ENCODE measurements around the gene NFKBIZ.
"Not testable (repeated sequence)": the region's sequence is repeated elsewhere in the genome, so short reads cannot be mapped to it uniquely, and the experiment has no call there.

NFKBIZ gene

DNA sequence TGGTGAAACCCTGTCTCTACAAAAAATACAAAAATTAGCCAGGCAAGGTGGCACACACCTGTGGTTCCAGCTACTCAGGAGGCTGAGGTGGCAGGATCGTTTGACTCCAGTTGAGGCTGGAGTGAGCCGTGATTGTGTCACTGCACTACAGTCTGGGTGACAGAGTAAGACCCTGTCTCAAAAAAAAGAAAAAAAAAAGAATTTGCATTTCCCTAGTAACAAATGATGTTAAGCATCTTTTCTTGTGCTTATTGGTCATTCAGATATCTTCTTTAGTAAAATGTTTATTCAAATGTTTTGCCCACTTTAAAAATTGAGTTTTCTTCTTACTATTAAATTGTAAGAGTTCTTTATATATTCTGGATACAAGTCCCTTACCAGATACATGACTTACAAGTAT, 48.7 kb downstream of the NFKBIZ start:
- TF ChIP-seq, protein P1, sequence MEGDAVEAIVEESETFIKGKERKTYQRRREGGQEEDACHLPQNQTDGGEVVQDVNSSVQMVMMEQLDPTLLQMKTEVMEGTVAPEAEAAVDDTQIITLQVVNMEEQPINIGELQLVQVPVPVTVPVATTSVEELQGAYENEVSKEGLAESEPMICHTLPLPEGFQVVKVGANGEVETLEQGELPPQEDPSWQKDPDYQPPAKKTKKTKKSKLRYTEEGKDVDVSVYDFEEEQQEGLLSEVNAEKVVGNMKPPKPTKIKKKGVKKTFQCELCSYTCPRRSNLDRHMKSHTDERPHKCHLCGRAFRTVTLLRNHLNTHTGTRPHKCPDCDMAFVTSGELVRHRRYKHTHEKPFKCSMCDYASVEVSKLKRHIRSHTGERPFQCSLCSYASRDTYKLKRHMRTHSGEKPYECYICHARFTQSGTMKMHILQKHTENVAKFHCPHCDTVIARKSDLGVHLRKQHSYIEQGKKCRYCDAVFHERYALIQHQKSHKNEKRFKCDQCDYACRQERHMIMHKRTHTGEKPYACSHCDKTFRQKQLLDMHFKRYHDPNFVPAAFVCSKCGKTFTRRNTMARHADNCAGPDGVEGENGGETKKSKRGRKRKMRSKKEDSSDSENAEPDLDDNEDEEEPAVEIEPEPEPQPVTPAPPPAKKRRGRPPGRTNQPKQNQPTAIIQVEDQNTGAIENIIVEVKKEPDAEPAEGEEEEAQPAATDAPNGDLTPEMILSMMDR (IDR thresholded peaks at IDR 0.05; ENCODE audit: low read depth, low read length), result no peak
- no peaks in the 10 kb centered on the region for H3K27me3 ChIP-seq (ENCODE audit: insufficient read depth, low read depth, severe bottlenecking)
- H3K4me3 ChIP-seq (ENCODE audit: low read depth, low read length), result no peak overlapping the region
- DNase-seq, result no peak
- H3K9me3 ChIP-seq (ENCODE audit: severe bottlenecking), result no peaks in the 10 kb centered on the region
- no peak overlapping the region for H3K27ac ChIP-seq
- no peaks in the 10 kb centered on the region for H3K36me3 ChIP-seq

DNA sequence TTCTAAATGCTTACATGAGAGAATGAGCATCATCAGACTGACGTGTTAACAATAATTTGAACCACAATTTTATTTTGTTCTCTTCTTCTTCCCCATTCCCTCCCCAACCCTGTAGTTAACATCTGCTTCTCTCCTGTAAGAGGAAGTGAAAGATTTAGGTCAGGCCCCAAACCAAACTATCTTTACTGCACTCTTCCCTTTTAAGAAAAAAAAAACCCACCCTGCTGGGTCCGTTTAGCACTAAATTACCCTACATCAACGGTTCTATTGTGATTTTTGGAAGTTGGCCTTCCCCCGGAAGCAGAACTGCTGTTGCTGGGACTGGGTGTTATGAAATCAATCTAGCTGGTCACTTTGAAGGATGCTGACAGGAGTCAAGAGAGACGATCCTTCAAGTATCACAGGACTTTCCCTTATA, 49.4 kb downstream of the NFKBIZ start:
- Histone ChIP-seq H3K9me3 (ENCODE audit: severe bottlenecking) (no peaks in the 10 kb centered on the region), H3K27me3 (ENCODE audit: insufficient read depth, low read depth, severe bottlenecking) (no peaks in the 10 kb centered on the region), H3K36me3 (no peaks in the 10 kb centered on the region), H3K27ac (no peak overlapping the region), H3K4me3 (ENCODE audit: low read depth, low read length) (no peak overlapping the region)
- TF ChIP-seq, protein P1 (IDR thresholded peaks at IDR 0.05; ENCODE audit: low read depth, low read length), result no peak
- no peak for DNase-seq

DNA sequence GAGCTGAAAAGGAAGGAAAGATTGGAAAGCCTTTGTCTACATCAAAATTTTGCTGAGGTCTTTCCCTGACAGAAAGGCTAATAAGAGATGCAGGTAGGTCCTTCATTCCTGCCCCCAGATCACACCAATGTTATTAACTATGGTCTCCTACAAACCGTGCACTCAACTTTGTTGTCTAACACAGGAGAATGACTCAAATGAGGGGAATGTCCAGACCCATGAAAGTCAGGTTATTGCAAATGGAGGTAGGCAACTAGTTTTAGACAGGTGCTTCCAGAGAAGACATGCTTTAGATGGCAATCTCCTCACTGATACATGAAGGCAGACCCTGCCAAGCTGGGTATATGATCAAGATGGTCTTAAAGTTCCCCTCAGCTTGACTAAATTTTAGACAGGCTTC, 51.0 kb downstream of the NFKBIZ start:
- H3K27ac ChIP-seq, result no peak overlapping the region
- H3K27me3 ChIP-seq (ENCODE audit: insufficient read depth, low read depth, severe bottlenecking), result no peaks in the 10 kb centered on the region
- H3K4me3 ChIP-seq (ENCODE audit: low read depth, low read length), result no peak overlapping the region
- H3K36me3 ChIP-seq, result no peaks in the 10 kb centered on the region
- no peaks in the 10 kb centered on the region for H3K9me3 ChIP-seq (ENCODE audit: severe bottlenecking)
- DNase-seq, result no peak
- TF ChIP-seq, protein P1 (IDR thresholded peaks at IDR 0.05; ENCODE audit: low read depth, low read length), result no peak

DNA sequence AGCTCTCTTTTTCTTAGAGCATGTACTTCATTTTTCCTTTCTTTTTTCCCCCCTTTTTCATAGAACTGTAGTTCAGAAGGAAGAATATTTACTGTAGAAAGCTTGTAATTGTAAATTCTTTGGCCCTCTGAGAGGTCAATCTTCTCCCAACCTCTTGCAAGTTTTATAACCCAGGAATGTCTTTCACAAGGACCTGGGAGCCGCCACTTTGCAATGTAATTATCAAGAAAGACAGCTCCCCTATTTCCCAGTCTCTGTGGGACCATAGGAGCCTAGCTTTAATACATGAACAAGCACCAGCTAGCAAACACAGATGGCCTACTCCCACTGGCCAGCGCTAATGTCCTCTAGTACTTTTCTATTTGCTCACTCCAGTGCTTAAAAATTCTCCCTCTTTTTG, 51.4 kb downstream of the NFKBIZ start:
- no peaks in the 10 kb centered on the region for H3K27me3 ChIP-seq (ENCODE audit: insufficient read depth, low read depth, severe bottlenecking)
- no peak for DNase-seq
- no peak overlapping the region for H3K27ac ChIP-seq
- H3K4me3 ChIP-seq (ENCODE audit: low read depth, low read length), result no peak overlapping the region
- H3K36me3 ChIP-seq, result no peaks in the 10 kb centered on the region
- H3K9me3 ChIP-seq (ENCODE audit: severe bottlenecking), result no peaks in the 10 kb centered on the region
- TF ChIP-seq, protein P1 (IDR thresholded peaks at IDR 0.05; ENCODE audit: low read depth, low read length), result no peak

DNA sequence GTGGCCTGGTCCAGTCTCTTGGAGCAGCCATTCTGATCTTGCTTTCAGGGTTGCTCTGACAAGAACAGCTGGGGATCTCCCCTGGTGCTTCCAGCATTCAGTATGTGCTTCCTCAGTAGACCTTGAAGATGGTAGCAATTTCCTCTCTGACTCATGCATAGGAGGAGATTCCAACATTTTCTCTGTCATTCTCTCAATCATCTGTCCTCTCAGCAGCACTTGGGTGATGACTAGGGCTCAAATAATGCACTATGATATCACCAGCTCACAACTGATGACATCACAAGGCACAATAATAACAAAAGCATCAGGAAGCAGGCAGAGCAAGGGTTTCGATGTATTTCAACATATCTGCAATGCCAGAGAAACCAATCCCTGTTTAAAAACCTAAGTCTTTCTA, 52.7 kb downstream of the NFKBIZ start:
- no peak overlapping the region for H3K4me3 ChIP-seq (ENCODE audit: low read depth, low read length)
- no peak overlapping the region for H3K27ac ChIP-seq
- H3K9me3 ChIP-seq (ENCODE audit: severe bottlenecking), result no peaks in the 10 kb centered on the region
- H3K36me3 ChIP-seq, result no peaks in the 10 kb centered on the region
- no peaks in the 10 kb centered on the region for H3K27me3 ChIP-seq (ENCODE audit: insufficient read depth, low read depth, severe bottlenecking)
- TF ChIP-seq, protein P1 (IDR thresholded peaks at IDR 0.05; ENCODE audit: low read depth, low read length), result no peak
- no peak for DNase-seq

DNA sequence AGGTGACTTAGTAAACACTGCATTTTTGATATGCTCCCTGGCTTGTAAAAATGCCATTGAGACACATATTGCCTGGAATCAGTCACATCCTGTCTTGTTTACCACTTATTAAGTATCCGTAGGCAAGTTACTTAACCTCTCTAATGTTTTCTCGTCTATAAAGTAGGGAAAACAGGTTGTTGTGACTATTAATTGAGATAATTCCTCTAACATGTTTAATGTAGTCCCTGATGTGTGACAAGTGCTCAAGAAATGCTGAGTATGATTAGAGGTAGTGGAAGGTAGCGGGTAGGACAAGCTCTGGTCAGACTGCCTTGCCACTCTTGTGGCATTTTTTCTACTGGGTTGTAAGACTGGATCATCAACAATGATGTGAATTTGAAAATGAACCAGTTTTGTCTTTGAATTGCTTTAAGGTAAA, 54.1 kb downstream of the NFKBIZ start:
- no peak overlapping the region for H3K27ac ChIP-seq
- H3K4me3 ChIP-seq (ENCODE audit: low read depth, low read length), result no peak overlapping the region
- H3K27me3 ChIP-seq (ENCODE audit: insufficient read depth, low read depth, severe bottlenecking), result no peaks in the 10 kb centered on the region
- no peak for DNase-seq
- H3K9me3 ChIP-seq (ENCODE audit: severe bottlenecking), result no peaks in the 10 kb centered on the region
- TF ChIP-seq, protein P1 (IDR thresholded peaks at IDR 0.05; ENCODE audit: low read depth, low read length), result no peak
- no peaks in the 10 kb centered on the region for H3K36me3 ChIP-seq

DNA sequence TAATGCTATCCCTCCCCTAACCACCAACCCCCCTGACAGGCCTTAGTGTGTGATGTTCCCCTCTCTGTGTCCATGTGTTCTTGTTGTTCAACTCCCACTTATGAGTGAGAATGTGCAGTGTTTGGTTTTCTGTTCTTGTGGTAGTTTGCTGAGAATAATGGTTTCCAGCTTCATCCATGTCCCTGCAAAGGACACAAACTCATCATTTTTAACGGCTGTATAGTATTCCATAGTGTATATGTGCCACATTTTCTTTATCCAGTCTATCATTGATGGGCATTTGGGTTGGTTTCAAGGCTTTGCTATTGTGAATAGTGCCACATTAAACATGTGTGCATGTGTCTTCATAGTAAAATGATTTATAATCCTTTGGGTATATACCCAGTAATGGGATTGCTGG, 56.3 kb downstream of the NFKBIZ start:
- H3K27me3 ChIP-seq (ENCODE audit: insufficient read depth, low read depth, severe bottlenecking); DNase-seq; H3K4me3 ChIP-seq (ENCODE audit: low read depth, low read length); H3K9me3 ChIP-seq (ENCODE audit: severe bottlenecking); H3K36me3 ChIP-seq; H3K27ac ChIP-seq: not testable (repeated sequence)
